Loucy (cell line): ENCODE measurements around the gene GNB1L.

Experiments used
- CTCF ChIP-seq: fragments of 200-600 bp; sonication (generic); conservative IDR thresholded peaks from 2 replicates; pipeline ENCODE4 v1.5.1; 2014; ENCODE audit warnings: mild to moderate bottlenecking, antibody characterized with exemption, low read length
- EZH2phosphoT487 ChIP-seq: fragments of 200-600 bp; IDR thresholded peaks from 2 replicates; pipeline ENCODE4 v1.6.1; 2018; ENCODE audit warnings: antibody characterized with exemption, mild to moderate bottlenecking, moderate library complexity, borderline replicate concordance

- no peak for TF ChIP-seq EZH2phosphoT487
- no peak for TF ChIP-seq CTCF
Observed at GRCh38 chr22:19892925-19893324, 38.3 kb upstream of the GNB1L start.
